ENCODE data around the gene GATA1.
"Not testable (repeated sequence)": the region's sequence is repeated elsewhere in the genome, so short reads cannot be mapped to it uniquely, and the experiment has no call there.

GATA1 gene

GRCh38 chrX:48815266-48815665 lies 28.9 kb downstream of the GATA1 start:
- DNase-seq: no peak

- DNase-seq: no peak
Observed at GRCh38 chrX:48816014-48816810, 29.8 kb downstream of the GATA1 start.

- DNase-seq: no peak
Observed at GRCh38 chrX:48818098-48818497, 31.7 kb downstream of the GATA1 start.

GRCh38 chrX:48818866-48819265 lies 32.5 kb downstream of the GATA1 start:
- DNase-seq: no peak

GRCh38 chrX:48819394-48819793 lies 33.0 kb downstream of the GATA1 start:
- not testable (repeated sequence) for DNase-seq

DNA sequence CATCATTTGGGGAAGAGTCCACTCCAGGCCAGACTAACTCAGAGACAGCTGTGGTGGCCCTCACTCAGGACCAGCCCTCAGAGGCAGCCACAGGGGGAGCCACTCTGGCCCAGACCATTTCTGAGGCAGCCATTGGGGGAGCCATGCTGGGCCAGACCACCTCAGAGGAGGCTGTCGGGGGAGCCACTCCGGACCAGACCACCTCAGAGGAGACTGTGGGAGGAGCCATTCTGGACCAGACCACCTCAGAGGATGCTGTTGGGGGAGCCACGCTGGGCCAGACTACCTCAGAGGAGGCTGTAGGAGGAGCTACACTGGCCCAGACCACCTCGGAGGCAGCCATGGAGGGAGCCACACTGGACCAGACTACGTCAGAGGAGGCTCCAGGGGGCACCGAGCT lies 36.7 kb downstream of the GATA1 start:
- DNase-seq: no peak

DNA sequence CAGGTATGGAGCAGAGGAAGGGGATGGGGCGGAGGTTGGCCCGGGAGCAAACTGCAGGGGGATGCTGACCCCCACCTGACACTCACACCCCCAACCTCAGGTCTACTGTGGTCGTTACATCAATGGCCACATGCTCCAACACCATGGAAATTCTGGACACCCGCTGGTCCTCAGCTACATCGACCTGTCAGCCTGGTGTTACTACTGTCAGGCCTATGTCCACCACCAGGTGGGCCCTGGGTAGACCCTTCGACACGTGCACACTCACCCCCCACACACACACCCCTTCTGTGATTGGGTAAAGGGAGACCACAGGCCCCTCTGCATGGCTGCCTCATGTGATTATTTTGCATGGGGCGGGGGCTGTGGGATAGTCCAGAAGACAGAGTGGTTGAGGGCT lies 37.7 kb downstream of the GATA1 start:
- DNase-seq: no peak

DNA sequence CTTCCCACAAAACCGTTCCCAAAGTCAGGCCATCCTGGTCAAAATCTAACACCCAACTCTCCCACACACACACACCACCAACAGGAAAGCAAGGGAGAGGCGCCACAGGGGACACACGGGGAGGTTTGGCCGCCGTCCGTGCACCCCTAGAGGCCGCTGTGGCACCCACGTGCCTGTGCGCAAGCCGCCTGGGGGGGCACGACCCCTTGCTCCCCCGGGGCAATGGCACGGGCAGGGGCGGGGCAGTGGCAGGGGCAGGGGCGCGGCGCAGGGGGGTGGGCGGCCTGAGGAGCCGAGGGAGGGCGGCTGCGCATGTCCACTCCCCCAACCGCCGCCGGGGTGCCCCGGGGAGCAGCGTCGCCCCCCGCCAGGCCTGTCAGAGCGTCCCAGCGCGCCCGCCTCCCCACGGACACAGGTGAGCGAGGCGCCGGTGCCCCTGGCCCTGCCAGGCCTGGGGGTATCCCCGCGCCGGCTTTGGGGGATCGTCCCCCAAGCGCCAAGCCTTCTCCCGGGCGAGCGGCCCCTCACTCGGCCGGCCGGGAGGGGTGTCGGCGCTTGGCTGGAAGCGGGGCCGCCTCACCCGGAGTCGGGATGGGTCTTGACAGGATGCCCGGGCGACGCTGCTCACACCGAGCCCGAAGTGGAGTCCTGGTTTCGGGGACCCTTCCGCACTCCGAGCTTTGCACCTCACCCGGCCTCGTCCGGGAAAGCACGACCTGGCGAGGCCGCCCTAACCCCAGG lies 39.9 kb downstream of the GATA1 start, which contains the start of gene ERAS:
Gene ERAS, plus strand, starts transcription at position 379 of the 741 bp plus-strand sequence. CDS start 2,611 bp downstream, outside the sequence.
- DNase-seq: no peak

- DNase-seq: no peak
Observed at GRCh38 chrX:48826876-48827653, 40.7 kb downstream of the GATA1 start.

- DNase-seq: no peak
Observed at GRCh38 chrX:48827654-48827968, 41.2 kb downstream of the GATA1 start.

DNA sequence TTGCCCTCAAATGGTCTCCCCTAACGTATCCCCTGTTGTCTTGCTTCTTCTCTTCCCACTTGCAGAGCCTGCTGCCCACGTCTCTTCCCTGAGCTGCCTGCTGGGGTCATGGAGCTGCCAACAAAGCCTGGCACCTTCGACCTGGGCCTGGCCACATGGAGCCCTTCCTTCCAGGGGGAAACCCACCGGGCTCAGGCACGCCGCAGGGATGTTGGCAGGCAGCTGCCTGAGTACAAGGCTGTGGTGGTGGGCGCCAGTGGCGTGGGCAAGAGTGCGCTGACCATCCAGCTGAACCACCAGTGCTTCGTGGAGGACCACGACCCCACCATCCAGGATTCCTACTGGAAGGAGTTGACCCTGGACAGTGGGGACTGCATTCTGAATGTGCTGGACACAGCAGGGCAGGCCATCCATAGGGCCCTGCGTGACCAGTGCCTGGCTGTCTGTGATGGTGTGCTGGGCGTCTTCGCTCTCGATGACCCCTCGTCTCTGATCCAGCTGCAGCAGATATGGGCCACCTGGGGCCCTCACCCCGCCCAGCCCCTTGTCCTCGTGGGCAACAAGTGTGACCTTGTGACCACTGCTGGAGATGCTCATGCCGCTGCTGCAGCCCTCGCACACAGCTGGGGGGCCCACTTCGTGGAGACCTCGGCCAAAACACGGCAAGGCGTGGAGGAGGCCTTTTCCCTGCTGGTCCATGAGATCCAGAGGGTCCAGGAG lies 42.8 kb downstream of the GATA1 start:
- no peak for DNase-seq

DNA sequence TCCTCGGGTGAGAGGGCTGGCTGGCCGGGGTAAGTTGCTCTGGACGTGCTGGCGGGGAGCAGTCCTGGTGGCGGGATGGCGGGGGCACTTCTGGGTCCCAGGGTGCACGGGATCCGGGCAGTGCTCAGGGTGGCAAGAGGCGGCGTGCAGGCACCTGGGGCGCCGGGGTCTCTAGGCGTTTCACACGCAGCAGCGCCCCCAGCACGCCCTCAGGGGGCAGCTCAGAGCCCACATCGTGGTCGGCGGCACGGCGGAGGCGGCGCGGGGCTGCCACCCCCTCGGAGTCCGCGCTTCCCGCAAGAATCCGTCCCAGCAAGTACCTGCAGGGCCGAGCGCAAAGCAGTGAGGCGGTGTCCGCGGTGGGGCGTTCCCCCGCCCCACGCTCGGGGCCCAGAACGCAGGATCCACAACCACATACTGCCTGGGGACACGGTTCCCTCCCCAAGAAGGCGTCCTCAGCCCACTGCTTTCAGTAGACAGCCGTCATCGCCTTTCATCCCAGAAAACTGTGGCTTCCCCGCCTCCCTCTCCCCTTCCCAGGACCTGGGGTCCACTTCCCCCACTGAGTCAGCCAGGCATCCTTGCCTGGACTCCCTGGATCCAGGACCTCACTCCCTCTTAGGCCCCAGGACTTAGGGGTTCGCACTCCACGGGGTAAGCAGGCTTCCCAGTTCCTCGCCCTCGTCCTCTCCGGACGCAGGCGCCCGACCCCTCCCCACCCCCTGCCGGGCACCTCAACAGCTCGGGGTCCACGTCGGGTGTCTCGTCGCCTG lies 44.9 kb downstream of the GATA1 start:
- DNase-seq: no peak

GRCh38 chrX:48831909-48832291 lies 45.5 kb downstream of the GATA1 start:
- no peak for DNase-seq

DNA sequence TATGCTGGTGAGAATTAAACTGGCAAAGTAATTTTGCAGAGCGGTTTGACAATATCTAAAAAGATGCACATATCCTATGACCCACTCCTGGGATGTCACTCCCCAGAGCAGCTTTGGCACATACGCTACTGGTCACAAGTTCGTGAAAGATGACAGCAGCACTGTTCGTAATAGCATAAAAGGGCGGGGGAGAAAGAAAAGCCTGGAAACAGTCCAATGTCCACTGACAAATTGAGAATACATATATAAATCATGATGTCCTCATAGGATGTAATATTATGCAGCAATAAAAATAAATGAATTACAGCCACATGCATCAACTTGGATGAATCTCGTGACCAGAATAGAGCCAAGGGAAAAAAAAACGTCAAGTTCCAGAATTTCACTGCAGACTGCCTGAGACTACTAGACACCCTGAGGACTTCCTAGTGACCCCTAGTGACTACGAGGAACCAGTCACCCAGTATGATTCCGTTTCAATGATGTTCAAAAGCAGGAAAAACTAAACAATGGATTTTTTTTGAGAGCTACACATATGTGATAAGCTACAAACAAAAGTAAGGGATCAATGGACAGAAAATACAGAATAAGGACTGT lies 47.2 kb downstream of the GATA1 start:
- peak; percentile 1 for DNase-seq

DNA sequence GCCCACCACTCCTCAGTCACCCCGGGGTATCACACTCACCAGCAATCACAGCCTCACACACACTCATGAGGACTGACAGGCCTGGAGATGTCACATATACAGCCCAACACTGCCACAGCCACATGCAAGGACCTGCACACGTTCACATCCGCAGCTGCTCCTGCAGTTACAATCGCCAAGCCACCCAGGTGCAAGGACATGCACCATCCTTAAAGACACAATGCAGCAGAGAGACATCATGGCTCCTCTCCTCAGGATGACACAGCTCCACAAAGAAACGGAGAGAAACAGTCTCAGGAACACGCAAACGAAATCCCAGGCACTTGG lies 48.0 kb downstream of the GATA1 start:
- no peak for DNase-seq

DNA sequence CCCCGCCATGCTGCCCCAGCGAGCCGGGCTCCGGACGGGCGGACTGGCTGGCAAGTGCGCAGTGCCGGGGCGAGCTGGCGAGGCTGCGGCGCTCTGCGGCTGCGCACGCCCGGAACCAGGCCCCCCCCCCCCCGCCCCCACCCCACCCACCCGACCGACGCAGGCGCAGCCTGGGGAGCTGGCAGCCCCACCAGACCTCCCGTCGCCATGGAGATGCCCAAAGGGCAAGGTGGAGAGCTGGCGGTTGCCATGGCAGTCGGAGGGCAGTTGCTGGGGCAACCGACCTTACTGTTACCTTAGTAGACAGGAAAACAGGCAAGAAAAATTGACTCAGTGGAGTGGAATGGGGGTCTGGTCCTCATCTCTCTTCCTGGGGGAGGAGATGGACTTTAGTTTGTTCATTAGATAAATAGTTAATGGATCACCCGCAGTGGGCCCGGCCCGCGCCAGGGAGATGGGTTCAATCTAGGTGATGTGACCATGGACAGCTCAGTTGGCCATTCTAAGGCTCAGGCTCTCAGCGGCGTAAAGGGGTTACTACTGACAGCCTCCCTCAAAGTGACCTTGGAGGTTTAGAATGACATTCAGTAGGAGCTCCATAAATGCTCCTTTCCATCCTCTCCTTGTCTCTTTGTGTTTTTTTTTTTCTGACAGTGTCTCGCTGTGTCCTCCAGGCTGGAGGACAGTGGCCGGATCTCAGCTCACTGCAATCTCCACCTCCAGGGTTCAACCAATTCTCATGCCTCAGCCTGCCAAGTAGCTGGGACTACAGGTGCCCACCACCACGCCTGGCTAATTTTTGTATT lies 49.3 kb downstream of the GATA1 start, which contains the start of gene PCSK1N:
Gene PCSK1N, minus strand, starts transcription at position 87 of the 806 bp plus-strand sequence. Its CDS starts 78 bp downstream, at position 9.
- no peak for DNase-seq

- DNase-seq: no peak
Observed at GRCh38 chrX:48839686-48840085, 53.3 kb downstream of the GATA1 start.

All from fibroblast of skin of scalp (primary cell).